Stimulated activated CD8-positive, alpha-beta memory T cell treated with anti-CD3 and anti-CD28 coated beads, Interleukin-7, amount 100 ng/mL, for 1 hour (primary cell): ENCODE results near the gene ST7.

Experiments used
- DNase-seq, 2 donors: peaks; one replicate each; pipeline ENCODE4 v3.0.0-alpha.2; 2020; ENCODE audit warnings: low read depth in 2 of 2

The ST7 gene

GRCh38 chr7:117190746-117191435 lies 237.6 kb downstream of the ST7 start:
- DNase-seq: no peak

GRCh38 chr7:117192108-117192507 lies 238.8 kb downstream of the ST7 start:
- DNase-seq: no peak

- no peak for DNase-seq
Observed at GRCh38 chr7:117193564-117193963, 240.3 kb downstream of the ST7 start.

GRCh38 chr7:117194445-117194844 lies 241.1 kb downstream of the ST7 start:
- DNase-seq: no peak

GRCh38 chr7:117195361-117196029 lies 242.2 kb downstream of the ST7 start:
- no peak for DNase-seq

- no peak for DNase-seq
Observed at GRCh38 chr7:117200132-117200531, 246.8 kb downstream of the ST7 start.

- DNase-seq: no peak
Observed at GRCh38 chr7:117200786-117201458, 247.6 kb downstream of the ST7 start.

- no peak for DNase-seq
Observed at GRCh38 chr7:117202511-117202910, 249.2 kb downstream of the ST7 start.

- DNase-seq: no peak
Observed at GRCh38 chr7:117203205-117203604, 249.9 kb downstream of the ST7 start.

GRCh38 chr7:117205873-117206272 lies 252.6 kb downstream of the ST7 start:
- DNase-seq: no peak

GRCh38 chr7:117208257-117208656 lies 255.0 kb downstream of the ST7 start:
- DNase-seq: no peak

- DNase-seq: no peak
Observed at GRCh38 chr7:117210397-117210796, 257.1 kb downstream of the ST7 start.

GRCh38 chr7:117210908-117211307 lies 257.6 kb downstream of the ST7 start:
- no peak for DNase-seq

- no peak for DNase-seq
Observed at GRCh38 chr7:117211614-117212013, 258.3 kb downstream of the ST7 start.

- DNase-seq: no peak
Observed at GRCh38 chr7:117212969-117213877, 259.9 kb downstream of the ST7 start.

- no peak for DNase-seq
Observed at GRCh38 chr7:117216010-117216409, 262.7 kb downstream of the ST7 start.

- no peak for DNase-seq
Observed at GRCh38 chr7:117216436-117217069, 263.3 kb downstream of the ST7 start.

GRCh38 chr7:117217106-117218035 lies 264.1 kb downstream of the ST7 start:
- no peak for DNase-seq

- DNase-seq: no peak
Observed at GRCh38 chr7:117218700-117219099, 265.4 kb downstream of the ST7 start.

- DNase-seq: no peak
Observed at GRCh38 chr7:117219485-117219884, 266.2 kb downstream of the ST7 start.
